ENCODE data around the gene NEK5.
"Not testable (repeated sequence)": the region's sequence is repeated elsewhere in the genome, so short reads cannot be mapped to it uniquely, and the experiment has no call there.

Gene NEK5, protein sequence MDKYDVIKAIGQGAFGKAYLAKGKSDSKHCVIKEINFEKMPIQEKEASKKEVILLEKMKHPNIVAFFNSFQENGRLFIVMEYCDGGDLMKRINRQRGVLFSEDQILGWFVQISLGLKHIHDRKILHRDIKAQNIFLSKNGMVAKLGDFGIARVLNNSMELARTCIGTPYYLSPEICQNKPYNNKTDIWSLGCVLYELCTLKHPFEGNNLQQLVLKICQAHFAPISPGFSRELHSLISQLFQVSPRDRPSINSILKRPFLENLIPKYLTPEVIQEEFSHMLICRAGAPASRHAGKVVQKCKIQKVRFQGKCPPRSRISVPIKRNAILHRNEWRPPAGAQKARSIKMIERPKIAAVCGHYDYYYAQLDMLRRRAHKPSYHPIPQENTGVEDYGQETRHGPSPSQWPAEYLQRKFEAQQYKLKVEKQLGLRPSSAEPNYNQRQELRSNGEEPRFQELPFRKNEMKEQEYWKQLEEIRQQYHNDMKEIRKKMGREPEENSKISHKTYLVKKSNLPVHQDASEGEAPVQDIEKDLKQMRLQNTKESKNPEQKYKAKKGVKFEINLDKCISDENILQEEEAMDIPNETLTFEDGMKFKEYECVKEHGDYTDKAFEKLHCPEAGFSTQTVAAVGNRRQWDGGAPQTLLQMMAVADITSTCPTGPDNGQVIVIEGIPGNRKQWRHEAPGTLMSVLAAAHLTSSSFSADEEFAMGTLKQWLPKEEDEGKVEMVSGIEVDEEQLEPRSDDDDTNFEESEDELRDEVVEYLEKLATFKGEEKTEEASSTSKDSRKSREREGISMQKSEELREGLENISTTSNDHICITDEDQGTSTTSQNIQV

DNA sequence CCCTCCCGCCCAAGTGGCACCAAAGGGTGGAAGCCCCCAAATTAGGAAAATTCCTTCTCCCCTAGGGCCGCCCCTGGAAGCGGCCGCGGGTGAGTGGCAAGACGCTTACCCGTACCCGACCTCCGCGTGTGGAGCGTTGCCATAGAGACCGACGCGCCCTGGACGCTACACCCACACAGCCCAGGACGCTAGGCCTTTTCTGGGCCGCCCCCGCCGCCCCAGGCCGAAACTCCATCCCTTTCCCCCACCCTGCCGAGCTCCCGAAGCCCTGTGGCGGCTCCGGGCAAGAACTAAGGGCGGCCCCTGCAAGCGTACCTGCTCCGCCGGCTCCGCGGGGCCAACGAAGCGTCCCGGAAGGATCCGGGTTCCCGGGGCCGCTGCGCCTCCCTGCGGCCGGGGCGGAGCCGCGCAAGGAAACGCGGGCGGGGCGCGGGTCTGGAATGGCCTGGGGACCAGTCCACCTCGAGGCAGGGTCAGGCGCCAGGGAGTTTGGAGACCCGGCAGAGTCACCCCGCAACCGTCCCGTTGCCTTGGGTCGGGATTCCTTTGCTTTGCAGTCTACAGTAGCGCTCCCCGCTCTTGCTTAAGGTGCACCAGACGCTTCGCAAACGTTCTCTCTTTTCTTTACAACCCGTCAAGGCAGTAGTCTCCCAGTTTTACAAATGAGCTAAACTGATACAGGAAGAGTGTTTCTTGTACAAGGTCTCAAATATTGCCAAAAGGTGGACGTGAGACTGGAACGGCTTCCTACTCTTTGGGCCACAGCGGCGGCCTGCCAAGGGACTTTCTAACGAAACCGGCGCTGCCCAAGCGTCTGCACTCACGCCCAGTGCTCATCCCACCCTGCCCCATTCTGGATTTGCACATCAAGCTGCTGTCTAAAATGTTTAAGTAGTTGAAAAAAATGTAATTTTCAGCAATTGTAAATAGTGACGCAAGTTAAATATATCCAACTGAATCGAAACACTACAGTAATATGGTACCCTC lies at the start of gene NEK5:
Gene NEK5 (minus strand): TSS at position 360 of the 987 bp plus-strand sequence. CDS start 1,591 bp downstream, outside the sequence.
- H3K4me3 ChIP-seq = peak within 1 kb of the TSS; percentile 86
- peak; percentile 55 for TF ChIP-seq CTCF (IDR thresholded peaks at IDR 0.05)
- peak; percentile 75 for DNase-seq (ENCODE audit: low spot score)
- peak within 1 kb of the TSS in 1 of 2 donors; percentile 36 for H3K27ac ChIP-seq

DNA sequence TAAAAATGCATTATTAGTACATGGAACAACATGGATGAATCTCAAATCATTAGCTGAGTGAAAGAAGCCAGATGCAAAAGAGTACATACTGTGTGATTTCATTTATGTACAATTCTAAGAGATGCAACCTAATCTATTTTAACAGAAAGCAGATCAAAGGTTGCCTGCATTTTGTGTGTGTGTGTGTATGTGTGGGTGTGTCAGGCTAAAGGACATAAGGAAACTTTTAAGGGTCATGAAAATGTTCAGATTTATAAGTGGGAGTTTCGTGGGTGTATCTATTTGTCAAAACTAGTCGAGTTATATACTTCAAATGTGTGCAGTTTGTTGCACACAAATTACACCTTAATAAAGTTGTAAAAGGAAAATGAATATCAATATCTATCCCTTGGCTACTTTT lies 48.4 kb upstream of the NEK5 start:
- Histone ChIP-seq H3K4me3 (no peak overlapping the region), H3K27ac (no peak overlapping the region)
- no peak for DNase-seq (ENCODE audit: low spot score)
- no peak for TF ChIP-seq CTCF (IDR thresholded peaks at IDR 0.05)

- not testable (repeated sequence) for DNase-seq (ENCODE audit: low spot score); H3K4me3 ChIP-seq; H3K27ac ChIP-seq
Measured at GRCh38 chr13:52173970-52174369, 45.1 kb upstream of the NEK5 start.

GRCh38 chr13:52173373-52173772 lies 44.5 kb upstream of the NEK5 start:
- DNase-seq (ENCODE audit: low spot score) = no peak
- TF ChIP-seq CTCF (IDR thresholded peaks at IDR 0.05) = no peak
- H3K4me3 ChIP-seq = no peak overlapping the region
- no peak overlapping the region for H3K27ac ChIP-seq

DNA sequence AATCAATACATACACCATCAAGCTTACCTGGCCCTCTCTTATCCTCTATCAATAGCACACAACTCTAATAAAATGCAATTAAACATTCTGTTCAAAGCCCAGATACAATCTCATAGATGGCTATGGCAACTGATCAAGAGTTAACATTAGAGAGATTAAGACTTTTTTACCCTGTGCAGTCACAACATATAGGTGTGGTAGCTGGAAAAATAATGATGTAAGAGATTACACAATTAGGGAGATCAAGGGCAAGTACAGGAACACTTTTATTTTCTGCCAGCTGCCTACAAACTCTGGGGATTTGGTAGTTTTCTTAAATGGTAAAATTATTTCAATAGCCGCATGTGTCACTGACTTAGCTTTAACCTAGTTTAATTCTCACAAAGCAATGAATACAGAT lies 42.8 kb upstream of the NEK5 start:
- not testable (repeated sequence) for H3K27ac ChIP-seq; DNase-seq (ENCODE audit: low spot score)

DNA sequence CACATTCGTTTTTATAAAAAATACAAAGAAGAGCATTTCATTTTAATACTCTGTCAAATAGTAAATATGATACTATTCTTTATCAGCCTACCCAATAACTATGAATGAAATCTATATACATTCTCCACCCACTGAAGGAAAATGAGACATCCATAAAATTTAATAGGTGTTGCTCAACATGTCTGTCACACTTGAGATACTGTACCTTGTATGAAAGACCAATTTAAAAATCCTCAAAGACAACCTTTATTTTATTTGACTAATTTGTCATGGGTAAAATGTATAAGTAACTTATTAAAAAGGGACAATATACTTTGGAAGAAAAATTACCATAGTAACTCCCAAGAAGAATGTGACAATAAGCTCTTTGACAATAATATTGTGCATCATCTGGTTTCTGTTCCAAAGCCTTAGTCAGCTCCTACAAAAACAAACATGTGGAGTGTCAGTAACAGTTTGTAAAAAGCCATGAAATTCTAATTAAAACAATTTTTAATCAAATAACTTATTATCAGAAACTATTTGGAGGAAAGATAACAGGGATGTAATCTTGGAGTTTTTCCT lies 42.0 kb upstream of the NEK5 start:
- DNase-seq (ENCODE audit: low spot score); H3K27ac ChIP-seq; H3K4me3 ChIP-seq: not testable (repeated sequence)

More for the DNA sequence above, 42.8 kb upstream of the NEK5 start:
- not testable (repeated sequence) for H3K4me3 ChIP-seq

DNA sequence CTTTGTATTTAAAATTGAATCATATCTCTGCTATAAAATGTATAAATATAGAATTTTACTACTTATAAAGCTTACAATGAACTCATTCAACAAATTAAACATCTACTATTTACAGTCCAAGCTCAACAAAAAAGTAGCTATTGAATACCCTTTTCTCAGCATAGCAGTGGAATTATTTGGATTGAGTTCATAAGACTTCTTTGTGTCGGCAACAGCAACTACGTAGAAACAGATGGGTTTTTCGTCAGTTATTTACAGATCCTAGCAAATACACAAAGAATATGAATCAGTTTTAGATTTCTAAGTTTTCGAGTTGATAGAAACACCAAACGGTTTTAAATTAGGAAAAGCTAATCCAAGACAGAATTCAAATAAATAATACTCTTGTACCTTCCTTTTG lies 41.0 kb upstream of the NEK5 start:
- no peak for TF ChIP-seq CTCF (IDR thresholded peaks at IDR 0.05)
- DNase-seq (ENCODE audit: low spot score) = no peak
- Histone ChIP-seq H3K4me3 (no peak overlapping the region), H3K27ac (no peak overlapping the region)

GRCh38 chr13:52165411-52165810 lies 36.5 kb upstream of the NEK5 start:
- H3K4me3 ChIP-seq = no peak overlapping the region
- no peak for DNase-seq (ENCODE audit: low spot score)
- no peak overlapping the region for H3K27ac ChIP-seq
- TF ChIP-seq CTCF (IDR thresholded peaks at IDR 0.05) = no peak
